ENCODE results near the gene DERA. TPM values are rescaled to one million over a fixed set of nuclear protein-coding genes. Genes with fewer than 3 reads are reported as not detected.

Gene DERA
- total and polyA plus RNA-seq, 2 of the 8 experiments (the other 6 are each of a cell fraction or from before 2014, with no cell fraction given): 13.1 to 17.1 TPM

DNA sequence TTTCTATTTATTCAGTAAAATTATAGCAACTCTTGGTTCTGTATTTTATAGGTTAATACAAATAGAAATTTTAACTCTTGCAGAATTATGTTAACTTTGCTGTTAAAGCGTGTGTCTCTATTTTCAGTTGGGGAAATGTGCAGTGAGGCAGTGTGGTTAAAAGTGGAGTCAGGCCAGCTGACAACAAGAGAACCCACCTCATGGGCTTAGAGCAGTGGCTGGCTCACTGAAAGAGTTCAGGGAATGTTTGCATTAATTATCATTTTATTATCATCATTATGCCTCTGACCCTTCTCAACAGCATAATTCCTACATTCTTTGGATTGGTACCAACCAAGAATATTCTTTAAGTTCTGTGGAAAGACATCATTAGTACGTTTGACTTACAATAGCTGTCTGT lies 163.8 kb downstream of the DERA start (continued):
- TF ChIP-seq CHD7 (IDR thresholded peaks at IDR 0.05; ENCODE audit: insufficient replicate concordance, low read length): no peak
- TF ChIP-seq ATF2 (IDR thresholded peaks at IDR 0.05; ENCODE audit: low read length): no peak
- TF ChIP-seq BCL11A (IDR thresholded peaks at IDR 0.05; ENCODE audit: low read depth in 2 of 2, low read length in 2 of 2): no peak
- TF ChIP-seq SRF (IDR thresholded peaks at IDR 0.05; ENCODE audit: low read depth, low read length): no peak
- TF ChIP-seq POU5F1 (IDR thresholded peaks at IDR 0.05; ENCODE audit: low read depth, low read length): no peak
- no peak for TF ChIP-seq BACH1 (IDR thresholded peaks at IDR 0.05; ENCODE audit: low read length)
- TF ChIP-seq GABPA (IDR thresholded peaks at IDR 0.05; ENCODE audit: borderline replicate concordance, insufficient read depth, low read length): no peak
- TF ChIP-seq SAP30 (IDR thresholded peaks at IDR 0.05; ENCODE audit: insufficient read depth, insufficient replicate concordance, low read length): no peak
